Fibroblast of mammary gland (primary cell): ENCODE results near the gene ABCB4.

Experiments
- DNase-seq: peaks from one replicate; pipeline ENCODE4 v3.0.0-alpha.2; 2010; ENCODE audit warnings: low read depth
- H3K4me3 ChIP-seq: 2 replicates; pipeline ENCODE4 v1.5.1; 2011; ENCODE audit warnings: low read depth, mild to moderate bottlenecking, low read length, moderate library complexity; ENCODE audit not compliant: control insufficient read depth
- CTCF ChIP-seq: conservative IDR thresholded peaks from 2 replicates; pipeline ENCODE4 v1.5.1; 2011; ENCODE audit warnings: low read depth, low read length, inconsistent platforms; ENCODE audit not compliant: control insufficient read depth, insufficient read depth

Gene ABCB4

GRCh38 chr7:87413951-87414793 lies 61.3 kb downstream of the ABCB4 start:
- H3K4me3 ChIP-seq = no peak overlapping the region
- TF ChIP-seq CTCF = no peak
- peak; percentile 83 for DNase-seq

- DNase-seq = peak; percentile 14
- no peak overlapping the region for H3K4me3 ChIP-seq
- no peak for TF ChIP-seq CTCF
These were observed 62.5 kb downstream of the ABCB4 start for GRCh38 chr7:87413029-87413428.

- no peak for TF ChIP-seq CTCF
- H3K4me3 ChIP-seq = no peak overlapping the region
- no peak for DNase-seq
These were observed 64.3 kb downstream of the ABCB4 start for GRCh38 chr7:87411186-87411585.

- H3K4me3 ChIP-seq = no peak overlapping the region
- DNase-seq = no peak
- TF ChIP-seq CTCF = no peak
These were observed 70.8 kb downstream of the ABCB4 start for GRCh38 chr7:87404674-87405073.

GRCh38 chr7:87398446-87398845 lies 77.0 kb downstream of the ABCB4 start:
- no peak overlapping the region for H3K4me3 ChIP-seq
- no peak for TF ChIP-seq CTCF
- DNase-seq = peak; percentile 69

GRCh38 chr7:87395442-87396020 lies 79.9 kb downstream of the ABCB4 start:
- TF ChIP-seq CTCF = no peak
- H3K4me3 ChIP-seq = no peak overlapping the region
- no peak for DNase-seq
